ENCODE measurements around the gene KMT2B.

DNA sequence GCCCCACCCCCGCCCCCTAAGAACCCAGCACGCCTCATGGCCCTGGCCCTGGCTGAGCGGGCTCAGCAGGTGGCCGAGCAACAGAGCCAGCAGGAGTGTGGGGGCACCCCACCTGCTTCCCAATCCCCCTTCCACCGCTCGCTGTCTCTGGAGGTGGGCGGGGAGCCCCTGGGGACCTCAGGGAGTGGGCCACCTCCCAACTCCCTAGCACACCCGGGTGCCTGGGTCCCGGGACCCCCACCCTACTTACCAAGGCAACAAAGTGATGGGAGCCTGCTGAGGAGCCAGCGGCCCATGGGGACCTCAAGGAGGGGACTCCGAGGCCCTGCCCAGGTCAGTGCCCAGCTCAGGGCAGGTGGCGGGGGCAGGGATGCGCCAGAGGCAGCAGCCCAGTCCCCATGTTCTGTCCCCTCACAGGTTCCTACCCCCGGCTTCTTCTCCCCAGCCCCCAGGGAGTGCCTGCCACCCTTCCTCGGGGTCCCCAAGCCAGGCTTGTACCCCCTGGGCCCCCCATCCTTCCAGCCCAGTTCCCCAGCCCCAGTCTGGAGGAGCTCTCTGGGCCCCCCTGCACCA lies 69.5 kb downstream of the KMT2B start:
- TF ChIP-seq POLR2A (IDR thresholded peaks at IDR 0.05; ENCODE audit: low read length) (no peak), ESRRA (IDR thresholded peaks at IDR 0.05; ENCODE audit: borderline replicate concordance, low read length) (no peak)
- TF ChIP-seq, protein P1, sequence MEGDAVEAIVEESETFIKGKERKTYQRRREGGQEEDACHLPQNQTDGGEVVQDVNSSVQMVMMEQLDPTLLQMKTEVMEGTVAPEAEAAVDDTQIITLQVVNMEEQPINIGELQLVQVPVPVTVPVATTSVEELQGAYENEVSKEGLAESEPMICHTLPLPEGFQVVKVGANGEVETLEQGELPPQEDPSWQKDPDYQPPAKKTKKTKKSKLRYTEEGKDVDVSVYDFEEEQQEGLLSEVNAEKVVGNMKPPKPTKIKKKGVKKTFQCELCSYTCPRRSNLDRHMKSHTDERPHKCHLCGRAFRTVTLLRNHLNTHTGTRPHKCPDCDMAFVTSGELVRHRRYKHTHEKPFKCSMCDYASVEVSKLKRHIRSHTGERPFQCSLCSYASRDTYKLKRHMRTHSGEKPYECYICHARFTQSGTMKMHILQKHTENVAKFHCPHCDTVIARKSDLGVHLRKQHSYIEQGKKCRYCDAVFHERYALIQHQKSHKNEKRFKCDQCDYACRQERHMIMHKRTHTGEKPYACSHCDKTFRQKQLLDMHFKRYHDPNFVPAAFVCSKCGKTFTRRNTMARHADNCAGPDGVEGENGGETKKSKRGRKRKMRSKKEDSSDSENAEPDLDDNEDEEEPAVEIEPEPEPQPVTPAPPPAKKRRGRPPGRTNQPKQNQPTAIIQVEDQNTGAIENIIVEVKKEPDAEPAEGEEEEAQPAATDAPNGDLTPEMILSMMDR (IDR thresholded peaks at IDR 0.05): no peak
- TF ChIP-seq, protein P2, sequence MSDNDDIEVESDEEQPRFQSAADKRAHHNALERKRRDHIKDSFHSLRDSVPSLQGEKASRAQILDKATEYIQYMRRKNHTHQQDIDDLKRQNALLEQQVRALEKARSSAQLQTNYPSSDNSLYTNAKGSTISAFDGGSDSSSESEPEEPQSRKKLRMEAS (IDR thresholded peaks at IDR 0.05): no peak

Data from A549 (cell line).